Astrocyte (in vitro differentiated cells and primary cell): ENCODE data around the gene SCAPER.

Experiments
- CTCF ChIP-seq: IDR thresholded peaks from 2 replicates; pipeline ENCODE4 v1.5.1; 2011; ENCODE audit warnings: low read depth, mild to moderate bottlenecking, inconsistent platforms, low read length, moderate library complexity; ENCODE audit not compliant: insufficient read depth
- EZH2 ChIP-seq: IDR thresholded peaks from 2 replicates; pipeline ENCODE4 v1.6.1; 2012; ENCODE audit warnings: mild to moderate bottlenecking, low read length, inconsistent platforms; ENCODE audit not compliant: insufficient read depth

GRCh38 chr15:76930831-76931396, 25.8 kb upstream of the SCAPER start:
- no peak for TF ChIP-seq CTCF
- no peak for TF ChIP-seq EZH2
